ENCODE results near the gene NFX1.

NFX1 gene

GRCh38 chr9:33290247-33291030 is at the start of gene NFX1:
NFX1 (plus strand) TSS chr9:33290516; CDS start chr9:33290573, 57 bp downstream.
- DNase-seq (ENCODE audit: low read depth, low spot score), result peak; percentile 98

- DNase-seq (ENCODE audit: low read depth, low spot score), result no peak
Observed at GRCh38 chr9:33241298-33241697, 49.0 kb upstream of the NFX1 start.

GRCh38 chr9:33242609-33243134 is 47.6 kb upstream of the NFX1 start:
- DNase-seq (ENCODE audit: low read depth, low spot score), result no peak

- no peak for DNase-seq (ENCODE audit: low read depth, low spot score)
Observed at GRCh38 chr9:33244137-33244784, 46.1 kb upstream of the NFX1 start.

- no peak for DNase-seq (ENCODE audit: low read depth, low spot score)
Observed at GRCh38 chr9:33245341-33245740, 45.0 kb upstream of the NFX1 start.

- DNase-seq (ENCODE audit: low read depth, low spot score), result no peak
Observed at GRCh38 chr9:33246269-33246860, 44.0 kb upstream of the NFX1 start.

GRCh38 chr9:33248606-33249005 is 41.7 kb upstream of the NFX1 start:
- DNase-seq (ENCODE audit: low read depth, low spot score), result no peak

- no peak for DNase-seq (ENCODE audit: low read depth, low spot score)
Observed at GRCh38 chr9:33249087-33249658, 41.1 kb upstream of the NFX1 start.

GRCh38 chr9:33249983-33250382 is 40.3 kb upstream of the NFX1 start:
- no peak for DNase-seq (ENCODE audit: low read depth, low spot score)

- DNase-seq (ENCODE audit: low read depth, low spot score), result no peak
Observed at GRCh38 chr9:33250458-33250995, 39.8 kb upstream of the NFX1 start.

GRCh38 chr9:33254211-33254610 is 36.1 kb upstream of the NFX1 start:
- no peak for DNase-seq (ENCODE audit: low read depth, low spot score)

- no peak for DNase-seq (ENCODE audit: low read depth, low spot score)
Observed at GRCh38 chr9:33255014-33255413, 35.3 kb upstream of the NFX1 start.

- DNase-seq (ENCODE audit: low read depth, low spot score), result no peak
Observed at GRCh38 chr9:33255471-33255870, 34.8 kb upstream of the NFX1 start.

GRCh38 chr9:33256236-33256635 is 34.1 kb upstream of the NFX1 start:
- DNase-seq (ENCODE audit: low read depth, low spot score), result no peak

- no peak for DNase-seq (ENCODE audit: low read depth, low spot score)
Observed at GRCh38 chr9:33257276-33257675, 33.0 kb upstream of the NFX1 start.

- no peak for DNase-seq (ENCODE audit: low read depth, low spot score)
Observed at GRCh38 chr9:33260372-33260771, 29.9 kb upstream of the NFX1 start.

GRCh38 chr9:33263131-33264002 is 26.9 kb upstream of the NFX1 start:
- DNase-seq (ENCODE audit: low read depth, low spot score), result no peak

- no peak for DNase-seq (ENCODE audit: low read depth, low spot score)
Observed at GRCh38 chr9:33264003-33264472, 26.3 kb upstream of the NFX1 start.

GRCh38 chr9:33264473-33265177 is 25.7 kb upstream of the NFX1 start, which contains the start of the genes BAG1 and CHMP5:
BAG1 (minus strand) TSS chr9:33264708.
CHMP5 (plus strand) TSS chr9:33265049; CDS start chr9:33265079, 30 bp downstream.
- peak; percentile 99 for DNase-seq (ENCODE audit: low read depth, low spot score)

All from smooth muscle cell of the brain vasculature (primary cell).